DMS53 treated with DMSO at 0.1 percent for 48 hours (cell line): ENCODE results near the gene ZDHHC23.
A peak's percentile ranks its signal among the peaks of the same experiment; 100 is the strongest.

Source experiments
- DNase-seq: peaks from one replicate; lab custom pipeline; 2025; ENCODE audit not compliant: unreplicated experiment; lab: John Stamatoyannopoulos, UW

Gene ZDHHC23

GRCh38 chr3:113947372-113948014 lies at the start of gene ZDHHC23:
Gene ZDHHC23 (plus strand): TSS chr3:113948013. CDS start chr3:113948803, 790 bp downstream.
- DNase-seq, result peak; percentile 72

- DNase-seq, result no peak
Measured at GRCh38 chr3:113898892-113899291, 48.9 kb upstream of the ZDHHC23 start.

GRCh38 chr3:113906568-113907140 lies 41.2 kb upstream of the ZDHHC23 start:
- DNase-seq, result no peak

GRCh38 chr3:113908133-113908532 lies 39.7 kb upstream of the ZDHHC23 start:
- no peak for DNase-seq

GRCh38 chr3:113910966-113911365 lies 36.8 kb upstream of the ZDHHC23 start:
- DNase-seq, result no peak

- peak; percentile 87 for DNase-seq
Measured at GRCh38 chr3:113912552-113913236, 35.1 kb upstream of the ZDHHC23 start.

GRCh38 chr3:113914646-113915045 lies 33.2 kb upstream of the ZDHHC23 start:
- DNase-seq, result no peak

GRCh38 chr3:113927556-113927955 lies 20.3 kb upstream of the ZDHHC23 start:
- no peak for DNase-seq

- DNase-seq, result no peak
Measured at GRCh38 chr3:113946831-113947230, 982 bp upstream of the ZDHHC23 start.

- peak; percentile 23 for DNase-seq
Measured at GRCh38 chr3:113948015-113948917, 453 bp downstream of the ZDHHC23 start.

GRCh38 chr3:113952921-113953320 lies 5.1 kb downstream of the ZDHHC23 start:
- DNase-seq, result no peak

GRCh38 chr3:113953677-113954076 lies 5.9 kb downstream of the ZDHHC23 start:
- DNase-seq, result no peak

GRCh38 chr3:113954091-113954685 lies 6.4 kb downstream of the ZDHHC23 start:
- DNase-seq, result no peak

GRCh38 chr3:113963879-113964278 lies 16.1 kb downstream of the ZDHHC23 start:
- DNase-seq, result no peak

GRCh38 chr3:113966172-113966571 lies 18.4 kb downstream of the ZDHHC23 start:
- no peak for DNase-seq

GRCh38 chr3:113968986-113969385 lies 21.2 kb downstream of the ZDHHC23 start:
- no peak for DNase-seq

GRCh38 chr3:113977822-113978221 lies 30.0 kb downstream of the ZDHHC23 start:
- no peak for DNase-seq

GRCh38 chr3:113979916-113980315 lies 32.1 kb downstream of the ZDHHC23 start:
- no peak for DNase-seq

GRCh38 chr3:113981803-113982202 lies 34.0 kb downstream of the ZDHHC23 start:
- DNase-seq, result no peak

- DNase-seq, result no peak
Measured at GRCh38 chr3:113983544-113983943, 35.7 kb downstream of the ZDHHC23 start.

GRCh38 chr3:113985541-113985940 lies 37.7 kb downstream of the ZDHHC23 start:
- no peak for DNase-seq
